ENCODE results near the gene CLEC16A. TPM values are rescaled to one million over a fixed set of nuclear protein-coding genes. Genes with fewer than 3 reads are reported as not detected.

CLEC16A gene
- total and polyA plus RNA-seq, 5 donors from 2014 or later: 11.8 to 38.9 (median 12.3) TPM

DNA sequence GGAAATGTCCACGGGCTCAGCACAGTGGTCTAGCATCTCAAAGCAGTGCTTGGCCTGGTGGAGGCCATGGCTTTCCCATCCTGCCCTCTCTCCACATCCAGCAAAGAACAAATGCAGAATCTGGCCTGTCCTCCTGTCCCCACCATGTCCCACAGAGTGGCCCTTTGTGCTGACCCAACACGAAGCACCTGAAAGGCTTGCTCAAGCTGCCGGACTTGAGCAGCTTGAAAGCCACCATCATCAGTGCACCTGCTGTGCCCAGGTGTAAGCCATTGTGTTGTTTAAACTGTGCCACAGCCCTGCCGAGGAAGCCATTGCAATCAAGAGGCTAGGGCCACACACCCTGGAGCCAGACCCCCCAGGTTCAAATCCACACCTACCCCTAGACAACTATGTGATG lies 196.1 kb downstream of the CLEC16A start:
- Histone ChIP-seq H3K36me3 (ENCODE audit: control insufficient read depth, insufficient read depth, low read length) (peaks cover 5% of the 10 kb centered on the region), H3K9me3 (ENCODE audit: control insufficient read depth in 2 of 2, low read length in 2 of 2) (no peaks in the 10 kb centered on the region), H3K4me3 (ENCODE audit: low read depth, low read length) (no peak overlapping the region), H3K27me3 (ENCODE audit: control insufficient read depth, insufficient read depth, low read length) (no peaks in the 10 kb centered on the region), H3K27ac (ENCODE audit: insufficient read depth, low read length, poor library complexity, severe bottlenecking) (no peak overlapping the region), H3K4me1 (ENCODE audit: control insufficient read depth, insufficient read depth, low read length, poor library complexity, severe bottlenecking) (peaks cover 16% of the 10 kb centered on the region)
- Mint-ChIP-seq H3K36me3 (peaks cover 20% of the 10 kb centered on the region), H3K4me3 (peak overlapping the region in 1 of 4 donors; percentile 82), H3K27ac (peak overlapping the region; percentile 79 to 93 (median 82)), H3K4me1 (peaks cover 11 to 32% (median 19%) of the 10 kb centered on the region in 4 donors), H3K27me3 (no peaks in the 10 kb centered on the region), H3K9me3 (no peaks in the 10 kb centered on the region)
- ATAC-seq (ENCODE audit: low read depth in 2 of 2) (no peak), DNase-seq (no peak)

DNA sequence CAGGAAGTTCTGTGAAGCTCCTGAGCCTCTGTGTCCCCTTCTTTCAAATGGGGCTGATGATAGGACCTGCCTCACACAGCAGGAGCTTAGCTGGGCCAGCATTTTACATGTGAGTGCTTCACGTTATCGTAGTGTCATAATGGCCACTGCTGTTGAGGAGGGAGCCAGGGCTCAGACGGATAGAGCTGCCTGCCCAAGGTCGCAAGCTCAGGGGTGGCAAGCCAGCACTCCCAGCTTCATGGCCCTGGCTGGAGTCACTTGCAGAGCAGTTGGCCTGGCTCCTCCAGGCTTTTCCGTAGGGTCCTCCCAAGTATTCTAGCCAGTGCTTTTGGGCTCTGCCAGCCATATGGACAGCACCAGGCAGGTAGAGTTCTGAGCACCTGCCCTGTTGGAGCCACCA lies 196.5 kb downstream of the CLEC16A start:
- peaks cover 5% of the 10 kb centered on the region for H3K36me3 ChIP-seq (ENCODE audit: control insufficient read depth, insufficient read depth, low read length)
- peaks cover 20% of the 10 kb centered on the region for H3K36me3 Mint-ChIP-seq
- peaks cover 16% of the 10 kb centered on the region for H3K4me1 ChIP-seq (ENCODE audit: control insufficient read depth, insufficient read depth, low read length, poor library complexity, severe bottlenecking)
- no peak overlapping the region for H3K4me3 Mint-ChIP-seq
- no peaks in the 10 kb centered on the region for H3K27me3 Mint-ChIP-seq
- ATAC-seq (ENCODE audit: low read depth in 2 of 2) (no peak), DNase-seq (no peak)
- no peaks in the 10 kb centered on the region for H3K9me3 ChIP-seq (ENCODE audit: control insufficient read depth in 2 of 2, low read length in 2 of 2)
- no peak overlapping the region for H3K27ac ChIP-seq (ENCODE audit: insufficient read depth, low read length, poor library complexity, severe bottlenecking)
- no peaks in the 10 kb centered on the region for H3K9me3 Mint-ChIP-seq
- peaks cover 11 to 32% (median 21%) of the 10 kb centered on the region in 4 donors for H3K4me1 Mint-ChIP-seq
- no peaks in the 10 kb centered on the region for H3K27me3 ChIP-seq (ENCODE audit: control insufficient read depth, insufficient read depth, low read length)
- H3K4me3 ChIP-seq (ENCODE audit: low read depth, low read length): no peak overlapping the region
- peak overlapping the region in 1 of 3 donors; percentile 82 for H3K27ac Mint-ChIP-seq

GRCh38 chr16:11141409-11142260 lies 197.3 kb downstream of the CLEC16A start:
- Mint-ChIP-seq H3K27ac (no peak overlapping the region), H3K4me1 (peaks cover 7 to 32% (median 19%) of the 10 kb centered on the region in 4 donors)
- DNase-seq: no peak

DNA sequence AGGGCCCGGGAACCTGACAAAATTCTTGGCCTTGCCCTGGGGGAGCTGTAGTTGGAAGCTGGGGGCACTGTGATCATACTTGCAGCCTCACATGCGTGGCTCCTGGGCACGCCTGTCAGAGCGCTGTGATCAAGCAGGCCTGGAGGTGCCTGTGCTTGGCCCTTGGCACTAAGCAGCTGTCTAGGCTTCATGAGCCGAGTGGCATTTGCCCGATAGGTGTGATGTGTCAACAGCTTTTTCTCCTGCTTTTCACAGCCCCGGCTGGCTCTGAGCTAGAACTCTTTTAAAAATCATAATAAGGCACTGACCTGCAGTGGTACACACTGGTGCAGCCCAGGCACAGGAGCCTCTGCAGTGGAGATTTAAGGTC lies 197.9 kb downstream of the CLEC16A start:
- peaks cover 7 to 33% (median 19%) of the 10 kb centered on the region in 4 donors for H3K4me1 Mint-ChIP-seq

More at GRCh38 chr16:11141409-11142260, 197.3 kb downstream of the CLEC16A start:
- Histone ChIP-seq H3K27ac (ENCODE audit: insufficient read depth, low read length, poor library complexity, severe bottlenecking) (no peak overlapping the region), H3K4me1 (ENCODE audit: control insufficient read depth, insufficient read depth, low read length, poor library complexity, severe bottlenecking) (peaks cover 16% of the 10 kb centered on the region), H3K36me3 (ENCODE audit: control insufficient read depth, insufficient read depth, low read length) (no peaks in the 10 kb centered on the region), H3K4me3 (ENCODE audit: low read depth, low read length) (no peak overlapping the region), H3K9me3 (ENCODE audit: control insufficient read depth in 2 of 2, low read length in 2 of 2) (no peaks in the 10 kb centered on the region), H3K27me3 (ENCODE audit: control insufficient read depth, insufficient read depth, low read length) (no peaks in the 10 kb centered on the region)
- Mint-ChIP-seq H3K36me3 (peaks cover 18% of the 10 kb centered on the region), H3K4me3 (no peak overlapping the region), H3K9me3 (no peaks in the 10 kb centered on the region), H3K27me3 (no peaks in the 10 kb centered on the region)
- ATAC-seq (ENCODE audit: low read depth in 2 of 2): no peak

GRCh38 chr16:11142951-11143350 lies 198.6 kb downstream of the CLEC16A start:
- Histone ChIP-seq H3K4me3 (ENCODE audit: low read depth, low read length) (no peak overlapping the region), H3K36me3 (ENCODE audit: control insufficient read depth, insufficient read depth, low read length) (peaks cover under 1% of the 10 kb centered on the region), H3K4me1 (ENCODE audit: control insufficient read depth, insufficient read depth, low read length, poor library complexity, severe bottlenecking) (peaks cover 16% of the 10 kb centered on the region), H3K27ac (ENCODE audit: insufficient read depth, low read length, poor library complexity, severe bottlenecking) (no peak overlapping the region), H3K27me3 (ENCODE audit: control insufficient read depth, insufficient read depth, low read length) (no peaks in the 10 kb centered on the region), H3K9me3 (ENCODE audit: control insufficient read depth in 2 of 2, low read length in 2 of 2) (no peaks in the 10 kb centered on the region)
- no peaks in the 10 kb centered on the region for H3K9me3 Mint-ChIP-seq
- H3K27ac Mint-ChIP-seq: peak overlapping the region in 1 of 3 donors; percentile 17
- peaks cover 16% of the 10 kb centered on the region for H3K36me3 Mint-ChIP-seq
- H3K4me3 Mint-ChIP-seq: no peak overlapping the region
- H3K4me1 Mint-ChIP-seq: peaks cover 7 to 32% (median 20%) of the 10 kb centered on the region in 4 donors
- no peak for ATAC-seq (ENCODE audit: low read depth in 2 of 2)
- no peak for DNase-seq
- H3K27me3 Mint-ChIP-seq: no peaks in the 10 kb centered on the region

More for the DNA sequence above, 197.9 kb downstream of the CLEC16A start:
- Mint-ChIP-seq H3K27ac (no peak overlapping the region), H3K9me3 (no peaks in the 10 kb centered on the region), H3K27me3 (no peaks in the 10 kb centered on the region), H3K36me3 (peaks cover 18% of the 10 kb centered on the region), H3K4me3 (no peak overlapping the region)
- Histone ChIP-seq H3K36me3 (ENCODE audit: control insufficient read depth, insufficient read depth, low read length) (no peaks in the 10 kb centered on the region), H3K27ac (ENCODE audit: insufficient read depth, low read length, poor library complexity, severe bottlenecking) (no peak overlapping the region), H3K9me3 (ENCODE audit: control insufficient read depth in 2 of 2, low read length in 2 of 2) (no peaks in the 10 kb centered on the region), H3K4me3 (ENCODE audit: low read depth, low read length) (no peak overlapping the region), H3K27me3 (ENCODE audit: control insufficient read depth, insufficient read depth, low read length) (no peaks in the 10 kb centered on the region), H3K4me1 (ENCODE audit: control insufficient read depth, insufficient read depth, low read length, poor library complexity, severe bottlenecking) (peaks cover 16% of the 10 kb centered on the region)
- no peak for ATAC-seq (ENCODE audit: low read depth in 2 of 2)
- no peak for DNase-seq

DNA sequence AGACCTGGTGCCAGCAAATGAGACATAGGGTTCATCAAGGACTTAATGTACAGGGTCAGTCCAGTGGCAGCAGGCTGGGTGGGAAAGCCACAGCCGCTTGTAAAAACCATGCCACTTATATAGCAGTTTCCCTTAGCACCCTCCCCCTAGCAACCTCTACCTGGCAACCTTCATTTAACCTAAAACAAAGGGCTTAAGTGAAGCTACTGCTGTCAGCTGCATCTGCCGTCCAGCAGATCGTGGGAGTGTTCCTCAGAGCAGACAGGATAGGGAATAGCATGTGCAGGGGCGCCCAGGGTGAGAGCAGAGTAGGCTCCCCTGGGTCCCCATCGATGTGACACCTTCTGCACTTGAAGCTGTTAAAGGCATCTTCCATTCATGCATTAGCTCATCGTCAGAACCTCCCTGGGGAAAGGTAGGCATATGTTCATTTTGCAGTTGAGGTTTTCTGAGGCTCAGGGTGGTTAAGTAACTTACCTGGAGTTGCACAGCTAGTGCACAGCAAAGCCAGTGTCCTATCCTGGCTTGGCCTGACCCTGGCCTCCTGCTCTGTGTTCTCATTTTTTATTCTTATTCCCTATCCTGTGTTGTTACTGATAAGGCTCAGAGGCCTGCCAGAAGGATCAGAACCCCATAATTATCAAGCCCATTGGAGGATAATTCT lies 199.1 kb downstream of the CLEC16A start:
- Histone ChIP-seq H3K4me1 (ENCODE audit: control insufficient read depth, insufficient read depth, low read length, poor library complexity, severe bottlenecking) (peaks cover 16% of the 10 kb centered on the region), H3K9me3 (ENCODE audit: control insufficient read depth in 2 of 2, low read length in 2 of 2) (no peaks in the 10 kb centered on the region), H3K27ac (ENCODE audit: insufficient read depth, low read length, poor library complexity, severe bottlenecking) (no peak overlapping the region), H3K36me3 (ENCODE audit: control insufficient read depth, insufficient read depth, low read length) (peaks cover 3% of the 10 kb centered on the region), H3K4me3 (ENCODE audit: low read depth, low read length) (no peak overlapping the region), H3K27me3 (ENCODE audit: control insufficient read depth, insufficient read depth, low read length) (no peaks in the 10 kb centered on the region)
- peaks cover 7 to 27% (median 18%) of the 10 kb centered on the region in 4 donors for H3K4me1 Mint-ChIP-seq
- no peak for ATAC-seq (ENCODE audit: low read depth in 2 of 2)
- no peak overlapping the region for H3K4me3 Mint-ChIP-seq
- peak overlapping the region in 1 of 3 donors; percentile 17 for H3K27ac Mint-ChIP-seq
- DNase-seq: no peak
- H3K9me3 Mint-ChIP-seq: no peaks in the 10 kb centered on the region
- peaks cover 16% of the 10 kb centered on the region for H3K36me3 Mint-ChIP-seq
- H3K27me3 Mint-ChIP-seq: no peaks in the 10 kb centered on the region

DNA sequence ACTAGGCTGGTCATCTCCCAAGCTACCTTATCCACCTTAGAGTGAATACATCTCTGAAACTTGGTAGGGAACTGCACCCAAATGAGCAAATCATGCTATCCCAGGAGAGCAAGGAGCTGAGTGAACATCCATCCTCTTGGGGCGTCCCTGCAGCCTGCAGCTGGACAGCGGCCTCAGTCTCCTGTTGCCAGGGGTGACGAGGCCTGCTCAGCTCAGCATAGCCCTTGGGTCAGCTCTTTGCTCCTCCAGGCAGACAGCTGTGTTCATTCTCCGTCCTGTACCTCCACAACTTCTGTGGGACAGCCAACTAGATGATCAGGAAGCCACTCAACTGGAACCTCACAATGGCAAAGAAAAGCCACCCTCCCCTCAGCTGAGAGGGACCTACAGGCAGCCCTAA lies 199.8 kb downstream of the CLEC16A start:
- H3K9me3 ChIP-seq (ENCODE audit: control insufficient read depth in 2 of 2, low read length in 2 of 2): no peaks in the 10 kb centered on the region
- ATAC-seq (ENCODE audit: low read depth in 2 of 2) (no peak), DNase-seq (no peak)
- H3K4me1 ChIP-seq (ENCODE audit: control insufficient read depth, insufficient read depth, low read length, poor library complexity, severe bottlenecking): peaks cover 14% of the 10 kb centered on the region
- Mint-ChIP-seq H3K27ac (no peak overlapping the region), H3K27me3 (no peaks in the 10 kb centered on the region), H3K9me3 (no peaks in the 10 kb centered on the region), H3K36me3 (peaks cover 22% of the 10 kb centered on the region), H3K4me3 (no peak overlapping the region), H3K4me1 (peaks cover 7 to 22% (median 16%) of the 10 kb centered on the region in 4 donors)
- no peaks in the 10 kb centered on the region for H3K27me3 ChIP-seq (ENCODE audit: control insufficient read depth, insufficient read depth, low read length)
- peaks cover 3% of the 10 kb centered on the region for H3K36me3 ChIP-seq (ENCODE audit: control insufficient read depth, insufficient read depth, low read length)
- no peak overlapping the region for H3K27ac ChIP-seq (ENCODE audit: insufficient read depth, low read length, poor library complexity, severe bottlenecking)
- no peak overlapping the region for H3K4me3 ChIP-seq (ENCODE audit: low read depth, low read length)
